ENCODE data around the gene FTO.

GRCh38 chr16:54176376-54176901 lies 472.5 kb downstream of the FTO start:
- TF ChIP-seq EP300 (IDR thresholded peaks at IDR 0.05; ENCODE audit: low read depth) (no peak), POLR2A (IDR thresholded peaks at IDR 0.05) (no peak), POLR2AphosphoS5 (IDR thresholded peaks at IDR 0.05) (no peak)
- TF ChIP-seq, protein P1, sequence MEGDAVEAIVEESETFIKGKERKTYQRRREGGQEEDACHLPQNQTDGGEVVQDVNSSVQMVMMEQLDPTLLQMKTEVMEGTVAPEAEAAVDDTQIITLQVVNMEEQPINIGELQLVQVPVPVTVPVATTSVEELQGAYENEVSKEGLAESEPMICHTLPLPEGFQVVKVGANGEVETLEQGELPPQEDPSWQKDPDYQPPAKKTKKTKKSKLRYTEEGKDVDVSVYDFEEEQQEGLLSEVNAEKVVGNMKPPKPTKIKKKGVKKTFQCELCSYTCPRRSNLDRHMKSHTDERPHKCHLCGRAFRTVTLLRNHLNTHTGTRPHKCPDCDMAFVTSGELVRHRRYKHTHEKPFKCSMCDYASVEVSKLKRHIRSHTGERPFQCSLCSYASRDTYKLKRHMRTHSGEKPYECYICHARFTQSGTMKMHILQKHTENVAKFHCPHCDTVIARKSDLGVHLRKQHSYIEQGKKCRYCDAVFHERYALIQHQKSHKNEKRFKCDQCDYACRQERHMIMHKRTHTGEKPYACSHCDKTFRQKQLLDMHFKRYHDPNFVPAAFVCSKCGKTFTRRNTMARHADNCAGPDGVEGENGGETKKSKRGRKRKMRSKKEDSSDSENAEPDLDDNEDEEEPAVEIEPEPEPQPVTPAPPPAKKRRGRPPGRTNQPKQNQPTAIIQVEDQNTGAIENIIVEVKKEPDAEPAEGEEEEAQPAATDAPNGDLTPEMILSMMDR (IDR thresholded peaks at IDR 0.05): no peak
